Neuron (in vitro differentiated cells): ENCODE results near the gene RHO.

Experiments used
- H2AFZ ChIP-seq: one replicate; pipeline ENCODE4 v1.6.1; 2013; ENCODE audit warnings: low read depth, mild to moderate bottlenecking, inconsistent platforms, low read length, moderate library complexity
- H3K27me3 ChIP-seq: one replicate; pipeline ENCODE4 v1.6.1; 2013; ENCODE audit warnings: low read length; ENCODE audit not compliant: insufficient read depth
- H3K36me3 ChIP-seq: one replicate; pipeline ENCODE4 v1.6.1; 2013; ENCODE audit warnings: low read length; ENCODE audit not compliant: insufficient read depth
- H3K4me1 ChIP-seq: one replicate; pipeline ENCODE4 v1.6.1; 2013; ENCODE audit warnings: low read length; ENCODE audit not compliant: insufficient read depth
- H3K4me3 ChIP-seq: 2 replicates; pipeline ENCODE4 v1.5.1; 2013; ENCODE audit warnings: mild to moderate bottlenecking, low read length, moderate library complexity
- H3K9me3 ChIP-seq: one replicate; pipeline ENCODE4 v1.6.1; 2013; ENCODE audit warnings: low read length

The RHO gene

GRCh38 chr3:129564981-129565644, 36.7 kb downstream of the RHO start:
- no peaks in the 10 kb centered on the region for H3K27me3 ChIP-seq
- H2AFZ ChIP-seq = no peak overlapping the region
- no peak overlapping the region for H3K4me3 ChIP-seq
- no peaks in the 10 kb centered on the region for H3K9me3 ChIP-seq
- peaks cover 3% of the 10 kb centered on the region for H3K4me1 ChIP-seq
- no peaks in the 10 kb centered on the region for H3K36me3 ChIP-seq

- Histone ChIP-seq H3K4me3 (no peak overlapping the region), H3K27me3 (no peaks in the 10 kb centered on the region), H3K9me3 (no peaks in the 10 kb centered on the region), H3K36me3 (no peaks in the 10 kb centered on the region), H3K4me1 (no peaks in the 10 kb centered on the region), H2AFZ (no peak overlapping the region)
Observed at GRCh38 chr3:129565902-129566301, 37.5 kb downstream of the RHO start.

- Histone ChIP-seq H2AFZ (no peak overlapping the region), H3K9me3 (no peaks in the 10 kb centered on the region), H3K4me3 (no peak overlapping the region), H3K4me1 (no peaks in the 10 kb centered on the region), H3K27me3 (no peaks in the 10 kb centered on the region), H3K36me3 (no peaks in the 10 kb centered on the region)
Observed at GRCh38 chr3:129567176-129567705, 38.8 kb downstream of the RHO start.

- no peaks in the 10 kb centered on the region for H3K9me3 ChIP-seq
- no peak overlapping the region for H2AFZ ChIP-seq
- H3K36me3 ChIP-seq = no peaks in the 10 kb centered on the region
- H3K27me3 ChIP-seq = no peaks in the 10 kb centered on the region
- H3K4me3 ChIP-seq = no peak overlapping the region
- no peaks in the 10 kb centered on the region for H3K4me1 ChIP-seq
Observed at GRCh38 chr3:129567939-129568338, 39.5 kb downstream of the RHO start.

GRCh38 chr3:129569856-129570255, 41.4 kb downstream of the RHO start:
- Histone ChIP-seq H3K4me3 (no peak overlapping the region), H2AFZ (no peak overlapping the region), H3K9me3 (no peaks in the 10 kb centered on the region), H3K4me1 (no peaks in the 10 kb centered on the region), H3K36me3 (no peaks in the 10 kb centered on the region), H3K27me3 (no peaks in the 10 kb centered on the region)

GRCh38 chr3:129571605-129572547, 43.4 kb downstream of the RHO start:
- Histone ChIP-seq H2AFZ (no peak overlapping the region), H3K4me3 (no peak overlapping the region), H3K9me3 (no peaks in the 10 kb centered on the region), H3K36me3 (no peaks in the 10 kb centered on the region), H3K27me3 (no peaks in the 10 kb centered on the region), H3K4me1 (no peaks in the 10 kb centered on the region)

GRCh38 chr3:129572603-129573002, 44.2 kb downstream of the RHO start:
- H3K4me3 ChIP-seq = no peak overlapping the region
- H3K9me3 ChIP-seq = no peaks in the 10 kb centered on the region
- no peaks in the 10 kb centered on the region for H3K27me3 ChIP-seq
- no peaks in the 10 kb centered on the region for H3K36me3 ChIP-seq
- H2AFZ ChIP-seq = no peak overlapping the region
- H3K4me1 ChIP-seq = no peaks in the 10 kb centered on the region

GRCh38 chr3:129573493-129573892, 45.1 kb downstream of the RHO start:
- Histone ChIP-seq H3K36me3 (no peaks in the 10 kb centered on the region), H3K27me3 (no peaks in the 10 kb centered on the region)

GRCh38 chr3:129574206-129574605, 45.8 kb downstream of the RHO start:
- Histone ChIP-seq H3K36me3 (no peaks in the 10 kb centered on the region), H3K27me3 (no peaks in the 10 kb centered on the region)

More at GRCh38 chr3:129573493-129573892, 45.1 kb downstream of the RHO start:
- Histone ChIP-seq H3K4me3 (no peak overlapping the region), H3K4me1 (no peaks in the 10 kb centered on the region), H2AFZ (no peak overlapping the region), H3K9me3 (no peaks in the 10 kb centered on the region)

GRCh38 chr3:129575233-129575996, 47.0 kb downstream of the RHO start:
- H3K9me3 ChIP-seq = no peaks in the 10 kb centered on the region
- no peak overlapping the region for H2AFZ ChIP-seq
- H3K27me3 ChIP-seq = no peaks in the 10 kb centered on the region
- H3K4me1 ChIP-seq = no peaks in the 10 kb centered on the region
- H3K36me3 ChIP-seq = no peaks in the 10 kb centered on the region
- H3K4me3 ChIP-seq = no peak overlapping the region

More at GRCh38 chr3:129574206-129574605, 45.8 kb downstream of the RHO start:
- no peaks in the 10 kb centered on the region for H3K4me1 ChIP-seq
- H3K4me3 ChIP-seq = no peak overlapping the region
- no peak overlapping the region for H2AFZ ChIP-seq
- H3K9me3 ChIP-seq = no peaks in the 10 kb centered on the region

GRCh38 chr3:129575997-129576384, 47.6 kb downstream of the RHO start:
- no peaks in the 10 kb centered on the region for H3K4me1 ChIP-seq
- no peaks in the 10 kb centered on the region for H3K27me3 ChIP-seq
- no peaks in the 10 kb centered on the region for H3K9me3 ChIP-seq
- no peak overlapping the region for H3K4me3 ChIP-seq
- no peaks in the 10 kb centered on the region for H3K36me3 ChIP-seq
- H2AFZ ChIP-seq = no peak overlapping the region

GRCh38 chr3:129576514-129577352, 48.3 kb downstream of the RHO start:
- H3K9me3 ChIP-seq = no peaks in the 10 kb centered on the region
- no peaks in the 10 kb centered on the region for H3K36me3 ChIP-seq
- H2AFZ ChIP-seq = no peak overlapping the region
- no peaks in the 10 kb centered on the region for H3K4me1 ChIP-seq
- H3K27me3 ChIP-seq = no peaks in the 10 kb centered on the region
- no peak overlapping the region for H3K4me3 ChIP-seq
